Lower leg skin (tissue), 4 donors: Measurements from ENCODE around the gene TRPM3. TPM values are rescaled to one million over a fixed set of nuclear protein-coding genes. Genes with fewer than 3 reads are reported as not detected.

Experiments used
- DNase-seq, 2 donors: peaks; one replicate each; pipeline ENCODE4 v3.0.0-alpha.2; 2019; ENCODE audit warnings: low spot score in 2 of 2
- H3K4me3 ChIP-seq: fragments of 200-600 bp; sonication (generic); 2 replicates; pipeline ENCODE4 v1.5.1; 2017; ENCODE audit warnings: mild to moderate bottlenecking, low read depth; ENCODE audit not compliant: poor library complexity, severe bottlenecking
- POLR2A ChIP-seq, 2 donors: fragments of 450-650 bp; IDR thresholded peaks; one replicate each; pipeline ENCODE4 v1.6.1; 2016 to 2017; ENCODE audit warnings: antibody characterized with exemption in 2 of 2, mild to moderate bottlenecking in 1 of 2, moderate library complexity in 1 of 2
- WGBS, 2 donors: methylation state at CpG; one replicate each; pipeline ENCODE4 v1.1.5; 2018; 5-methylcytosine and 5-hydroxymethylcytosine counted together
- intact Hi-C: fragments of 100-400 bp; cut with DNase I; formaldehyde crosslinking; loops from one replicate; pipeline ENCODE4 v1.15.0; 2023; ENCODE audit warnings: low total_unique reads
- total RNA-seq, 4 donors: library from RNA; depleted of rRNA; stranded (reverse); fragments of >200 nt; gene quantifications; one replicate each; pipeline ENCODE4 v1.1.0, GENCODE V29; 2016
- TF ChIP-seq, protein P1 (sequence below), 3 donors: fragments of 450-650 bp; IDR thresholded peaks; one replicate each; pipeline ENCODE4 v1.5.1; 2016; ENCODE audit warnings: antibody characterized with exemption in 3 of 3, mild to moderate bottlenecking in 3 of 3, moderate library complexity in 2 of 3

The TRPM3 gene
- total RNA-seq, 4 donors from 2014 or later = 0.10 to 0.29 TPM; not detected in 2

DNA sequence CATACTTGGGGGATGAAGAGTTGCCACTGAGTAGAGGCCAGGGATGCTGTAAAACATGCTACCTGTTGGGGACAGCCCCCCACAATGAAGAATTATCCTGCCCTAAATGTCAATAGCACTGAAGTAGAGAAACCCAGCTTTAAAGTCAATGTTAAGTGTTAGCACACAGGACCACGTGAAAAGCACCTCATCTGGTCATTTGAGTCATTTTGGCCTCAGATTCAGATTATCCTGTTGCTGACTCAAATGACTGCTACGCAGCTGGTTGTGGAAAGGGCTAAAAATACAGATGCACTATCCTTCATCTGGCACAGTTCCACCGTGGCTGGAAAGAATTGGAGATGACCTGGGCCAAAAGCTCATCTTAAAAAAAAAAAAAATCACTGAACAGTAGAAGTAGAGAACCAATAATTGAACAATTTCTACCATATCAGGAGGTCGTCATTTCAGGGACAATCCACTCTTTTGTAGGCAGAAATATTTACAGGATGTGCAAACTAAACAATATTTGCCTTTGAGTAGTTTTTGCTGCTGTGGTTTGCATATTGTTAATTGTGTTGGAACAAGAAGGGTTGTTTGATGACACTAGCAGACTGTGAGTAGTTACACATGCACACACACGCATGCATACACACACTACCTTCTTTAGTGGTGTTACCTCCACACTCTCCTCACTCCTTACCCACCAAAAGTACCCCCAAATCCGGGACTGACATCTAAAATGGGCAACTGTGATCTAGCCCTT lies 511.7 kb downstream of the TRPM3 start:
- H3K4me3 ChIP-seq = no peak overlapping the region
- TF ChIP-seq, protein P1, sequence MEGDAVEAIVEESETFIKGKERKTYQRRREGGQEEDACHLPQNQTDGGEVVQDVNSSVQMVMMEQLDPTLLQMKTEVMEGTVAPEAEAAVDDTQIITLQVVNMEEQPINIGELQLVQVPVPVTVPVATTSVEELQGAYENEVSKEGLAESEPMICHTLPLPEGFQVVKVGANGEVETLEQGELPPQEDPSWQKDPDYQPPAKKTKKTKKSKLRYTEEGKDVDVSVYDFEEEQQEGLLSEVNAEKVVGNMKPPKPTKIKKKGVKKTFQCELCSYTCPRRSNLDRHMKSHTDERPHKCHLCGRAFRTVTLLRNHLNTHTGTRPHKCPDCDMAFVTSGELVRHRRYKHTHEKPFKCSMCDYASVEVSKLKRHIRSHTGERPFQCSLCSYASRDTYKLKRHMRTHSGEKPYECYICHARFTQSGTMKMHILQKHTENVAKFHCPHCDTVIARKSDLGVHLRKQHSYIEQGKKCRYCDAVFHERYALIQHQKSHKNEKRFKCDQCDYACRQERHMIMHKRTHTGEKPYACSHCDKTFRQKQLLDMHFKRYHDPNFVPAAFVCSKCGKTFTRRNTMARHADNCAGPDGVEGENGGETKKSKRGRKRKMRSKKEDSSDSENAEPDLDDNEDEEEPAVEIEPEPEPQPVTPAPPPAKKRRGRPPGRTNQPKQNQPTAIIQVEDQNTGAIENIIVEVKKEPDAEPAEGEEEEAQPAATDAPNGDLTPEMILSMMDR (IDR thresholded peaks at IDR 0.05) = no peak
- TF ChIP-seq POLR2A (IDR thresholded peaks at IDR 0.05) = no peak
- 42 to 43% methylated on average over 6 of the region's 6 CpGs for WGBS, 2 donors
- DNase-seq = peak; percentile 45 to 86
- intact Hi-C loops = loop anchor here (10.0 kb wide), 1 partner anchor 625 kb away; no protein-coding TSS in a partner anchor

DNA sequence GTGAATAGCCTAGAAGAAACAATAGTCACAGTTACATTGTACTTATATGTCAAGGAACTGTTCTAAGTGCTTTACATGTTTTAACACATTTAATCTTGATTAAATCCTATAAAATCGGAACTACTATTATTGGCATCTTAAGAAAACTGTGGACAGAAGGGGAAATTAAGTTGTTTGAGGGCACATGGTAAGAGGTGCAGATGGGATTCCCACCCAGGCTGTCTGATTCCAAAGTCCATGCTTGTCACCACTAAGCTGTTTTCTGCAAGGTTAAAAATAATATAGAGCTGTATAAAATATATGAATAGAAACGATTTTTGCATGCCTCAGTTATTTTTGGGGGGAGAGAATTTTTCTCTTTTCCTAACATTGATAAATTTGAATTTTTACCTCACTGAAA lies 512.4 kb downstream of the TRPM3 start:
- intact Hi-C loops = loop anchor here (10.0 kb wide), 1 partner anchor 624 kb away; no protein-coding TSS in a partner anchor
- DNase-seq = no peak
- WGBS, 2 donors = 77 to 79% methylated on average over 2 of the region's 2 CpGs

DNA sequence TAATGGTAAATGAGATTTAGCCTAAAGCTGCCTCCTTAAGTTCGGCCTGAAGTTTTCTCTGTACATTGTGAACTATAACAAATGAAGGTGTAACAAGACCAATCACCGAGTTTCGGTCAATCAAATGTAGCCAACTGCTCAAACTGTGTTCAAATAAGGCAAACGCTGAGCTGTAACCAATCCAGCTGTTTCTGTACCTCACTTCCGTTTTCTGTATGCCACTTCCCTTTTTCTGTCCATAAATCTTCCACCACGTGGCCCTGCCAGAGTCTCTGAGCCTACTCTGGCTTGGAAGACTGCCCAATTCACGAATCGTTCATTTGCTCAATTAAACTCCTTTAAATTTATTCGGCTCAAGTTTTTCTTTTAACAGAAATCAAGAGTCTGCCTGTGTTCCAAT lies 513.5 kb downstream of the TRPM3 start:
- no peak overlapping the region for H3K4me3 ChIP-seq
- no peak for TF ChIP-seq POLR2A (IDR thresholded peaks at IDR 0.05)
- TF ChIP-seq, protein P1 (IDR thresholded peaks at IDR 0.05) = no peak
- intact Hi-C loops = loop anchor here (10.0 kb wide), 1 partner anchor 623 kb away; no protein-coding TSS in a partner anchor
- WGBS, 2 donors = 56 to 59% methylated on average over 9 of the region's 9 CpGs
- DNase-seq = peak in 1 of 2 donors; percentile 36

More for the DNA sequence above, 512.4 kb downstream of the TRPM3 start:
- no peak overlapping the region for H3K4me3 ChIP-seq
- no peak for TF ChIP-seq POLR2A (IDR thresholded peaks at IDR 0.05)
- TF ChIP-seq, protein P1 (IDR thresholded peaks at IDR 0.05) = no peak

DNA sequence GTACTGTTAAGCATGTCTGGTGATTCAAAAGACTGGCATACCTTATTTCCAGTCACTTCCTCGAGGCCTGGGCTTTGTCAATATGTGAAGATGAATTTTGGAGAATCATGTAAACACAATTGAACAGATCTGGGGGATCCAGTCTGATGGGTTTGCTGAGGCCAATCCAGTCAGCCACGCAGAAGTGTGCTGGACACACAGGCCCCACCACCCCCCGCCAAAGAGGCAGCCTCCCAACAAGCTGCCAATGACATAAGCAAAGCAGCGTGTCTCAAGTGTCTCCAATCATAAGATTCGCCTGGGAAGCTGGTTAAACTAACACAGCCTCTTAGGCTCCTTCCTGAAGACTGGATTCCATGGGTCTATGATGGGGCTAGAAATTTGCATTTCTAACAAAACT lies 514.1 kb downstream of the TRPM3 start:
- 91 to 94% methylated on average over 5 of the region's 5 CpGs for WGBS, 2 donors
- intact Hi-C loops = loop anchor here (10.0 kb wide), 1 partner anchor 623 kb away; no protein-coding TSS in a partner anchor
- DNase-seq = no peak
- TF ChIP-seq, protein P1 (IDR thresholded peaks at IDR 0.05) = no peak
- no peak for TF ChIP-seq POLR2A (IDR thresholded peaks at IDR 0.05)
- no peak overlapping the region for H3K4me3 ChIP-seq

DNA sequence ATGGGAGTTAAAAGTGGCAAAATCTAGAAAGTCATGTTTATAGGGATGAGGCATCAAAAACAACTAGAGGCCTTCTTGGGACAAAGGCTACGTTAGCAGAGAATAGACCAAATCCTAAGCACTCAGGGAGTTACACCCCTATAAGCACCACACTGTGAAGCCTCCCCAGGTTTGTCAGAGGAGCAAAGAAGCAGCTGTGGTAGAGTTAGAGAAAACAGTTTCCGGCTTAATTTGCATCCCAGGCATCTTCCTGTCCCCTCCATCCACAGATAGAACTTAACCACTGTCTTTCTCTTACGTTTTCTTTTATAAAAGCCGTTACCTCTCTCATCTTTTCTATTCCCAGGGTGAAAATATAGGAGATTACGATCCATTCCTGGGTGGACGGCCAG lies 518.4 kb downstream of the TRPM3 start:
- intact Hi-C loops = loop anchor here (5.0 to 10.0 kb wide), 2 partner anchors 251 to 618 kb away; no protein-coding TSS in a partner anchor
- no peak overlapping the region for H3K4me3 ChIP-seq
- TF ChIP-seq POLR2A (IDR thresholded peaks at IDR 0.05) = no peak
- TF ChIP-seq, protein P1 (IDR thresholded peaks at IDR 0.05) = no peak
- no peak for DNase-seq
- WGBS, 2 donors = 87 to 89% methylated on average over 6 of the region's 6 CpGs
